ENCODE results near the gene USF1.

DNA sequence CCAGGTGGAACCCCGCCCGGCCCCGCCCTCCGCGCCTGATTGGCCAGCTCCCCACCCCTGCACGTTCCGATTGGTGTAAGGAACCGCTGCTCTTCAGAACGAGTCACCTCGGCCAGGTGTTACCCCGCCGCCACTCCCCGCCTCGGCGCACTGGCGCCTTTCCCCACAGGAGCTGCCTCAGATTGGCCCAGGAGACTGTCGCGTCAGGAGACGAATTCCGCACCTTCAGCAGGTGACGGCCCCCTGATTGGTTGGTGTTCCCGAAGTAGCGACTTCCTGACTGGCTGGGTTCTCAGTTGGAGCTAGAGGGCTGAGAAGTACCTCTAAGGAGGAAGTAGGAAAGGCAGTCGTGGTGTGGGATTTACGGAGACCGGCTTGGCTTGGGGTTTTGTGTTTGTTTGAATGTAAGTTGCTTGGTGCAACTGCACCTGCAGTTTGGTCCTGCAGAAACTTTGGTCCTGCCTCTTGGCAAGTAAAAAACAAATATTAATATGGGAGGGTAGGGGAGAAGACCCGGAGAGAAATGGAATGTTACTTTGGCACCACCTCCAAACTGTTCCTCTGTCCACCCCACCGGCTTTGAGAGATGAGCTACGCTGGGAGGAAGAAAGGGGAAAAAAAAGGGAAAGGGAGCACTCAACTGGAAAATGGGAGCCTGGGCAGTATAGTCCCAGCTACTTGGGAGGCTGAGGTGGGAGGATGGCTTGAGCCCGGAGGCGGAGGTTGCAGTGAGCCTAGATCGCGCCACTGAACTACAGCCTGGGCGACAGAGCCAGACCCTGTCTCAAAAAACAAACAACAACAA is 24.4 kb downstream of the USF1 start:
- TF ChIP-seq CTCF (IDR thresholded peaks at IDR 0.05) (no peak), EP300 (IDR thresholded peaks at IDR 0.05) (no peak)

Data from stomach (tissue), 4 donors.